Fibroblast of mammary gland (primary cell): ENCODE data around the gene EML1.

Experiments used
- DNase-seq: peaks from one replicate; pipeline ENCODE4 v3.0.0-alpha.2; 2010; ENCODE audit warnings: low read depth
- H3K4me3 ChIP-seq: 2 replicates; pipeline ENCODE4 v1.5.1; 2011; ENCODE audit warnings: low read depth, mild to moderate bottlenecking, low read length, moderate library complexity; ENCODE audit not compliant: control insufficient read depth
- TF ChIP-seq, protein P1 (sequence below): conservative IDR thresholded peaks from 2 replicates; pipeline ENCODE4 v1.5.1; 2011; ENCODE audit warnings: low read depth, low read length, inconsistent platforms; ENCODE audit not compliant: control insufficient read depth, insufficient read depth

Gene EML1

GRCh38 chr14:99747582-99748330 is 45.5 kb upstream of the EML1 start:
- no peak for DNase-seq
- H3K4me3 ChIP-seq: no peak overlapping the region
- TF ChIP-seq, protein P1, sequence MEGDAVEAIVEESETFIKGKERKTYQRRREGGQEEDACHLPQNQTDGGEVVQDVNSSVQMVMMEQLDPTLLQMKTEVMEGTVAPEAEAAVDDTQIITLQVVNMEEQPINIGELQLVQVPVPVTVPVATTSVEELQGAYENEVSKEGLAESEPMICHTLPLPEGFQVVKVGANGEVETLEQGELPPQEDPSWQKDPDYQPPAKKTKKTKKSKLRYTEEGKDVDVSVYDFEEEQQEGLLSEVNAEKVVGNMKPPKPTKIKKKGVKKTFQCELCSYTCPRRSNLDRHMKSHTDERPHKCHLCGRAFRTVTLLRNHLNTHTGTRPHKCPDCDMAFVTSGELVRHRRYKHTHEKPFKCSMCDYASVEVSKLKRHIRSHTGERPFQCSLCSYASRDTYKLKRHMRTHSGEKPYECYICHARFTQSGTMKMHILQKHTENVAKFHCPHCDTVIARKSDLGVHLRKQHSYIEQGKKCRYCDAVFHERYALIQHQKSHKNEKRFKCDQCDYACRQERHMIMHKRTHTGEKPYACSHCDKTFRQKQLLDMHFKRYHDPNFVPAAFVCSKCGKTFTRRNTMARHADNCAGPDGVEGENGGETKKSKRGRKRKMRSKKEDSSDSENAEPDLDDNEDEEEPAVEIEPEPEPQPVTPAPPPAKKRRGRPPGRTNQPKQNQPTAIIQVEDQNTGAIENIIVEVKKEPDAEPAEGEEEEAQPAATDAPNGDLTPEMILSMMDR: no peak

GRCh38 chr14:99748529-99748928 is 44.7 kb upstream of the EML1 start:
- no peak overlapping the region for H3K4me3 ChIP-seq
- TF ChIP-seq, protein P1: no peak
- DNase-seq: no peak

GRCh38 chr14:99749142-99749541 is 44.1 kb upstream of the EML1 start:
- DNase-seq: no peak
- TF ChIP-seq, protein P1: peak; percentile 23
- no peak overlapping the region for H3K4me3 ChIP-seq

DNA sequence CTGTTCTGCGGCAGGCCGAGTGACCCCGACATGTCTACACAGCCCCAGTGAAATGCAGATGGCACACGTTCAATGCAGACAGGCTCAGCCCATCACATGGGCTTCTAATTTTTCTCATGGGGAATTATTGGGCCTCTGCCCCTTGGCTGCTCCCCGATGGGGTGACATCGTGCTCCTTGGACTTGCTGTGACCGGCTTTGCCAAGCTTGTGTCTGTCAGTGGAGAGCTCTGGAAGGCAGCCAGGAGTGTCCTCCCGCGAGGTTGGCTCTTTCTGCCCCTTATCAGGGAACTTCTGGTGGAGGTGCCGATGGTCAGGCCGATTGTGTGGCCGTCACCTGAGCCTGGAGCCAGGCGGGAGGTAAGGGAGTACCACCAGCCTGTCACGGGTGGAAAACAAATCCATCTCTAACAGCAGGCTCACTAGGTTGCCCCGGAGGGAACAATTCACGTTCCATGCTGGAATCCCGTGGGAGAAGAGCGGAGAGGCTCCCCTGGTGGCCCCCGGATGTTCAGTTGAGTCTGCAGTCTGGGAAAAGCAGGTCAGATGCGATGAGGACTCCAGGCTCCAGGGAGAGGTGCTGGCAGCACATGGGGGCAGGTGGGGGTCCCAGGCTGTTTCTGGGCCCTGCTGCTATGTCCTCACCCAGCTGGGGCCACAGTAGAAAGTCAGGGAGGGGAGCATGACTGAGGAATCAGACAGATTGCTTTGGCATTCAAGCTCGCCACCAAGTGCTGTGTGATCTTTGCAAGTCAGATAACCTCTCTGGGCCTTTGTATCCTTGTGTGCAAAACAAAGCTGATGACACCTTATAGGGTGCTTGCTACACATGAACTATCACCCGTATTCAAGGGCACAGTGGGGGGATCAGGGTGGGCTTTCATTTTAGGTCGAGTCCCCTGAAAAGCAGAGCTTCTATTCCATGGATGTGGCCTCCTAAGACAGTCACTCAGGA is 43.2 kb upstream of the EML1 start:
- TF ChIP-seq, protein P1: no peak
- no peak overlapping the region for H3K4me3 ChIP-seq
- DNase-seq: no peak

- DNase-seq: no peak
- TF ChIP-seq, protein P1: no peak
- no peak overlapping the region for H3K4me3 ChIP-seq
These were observed 42.3 kb upstream of the EML1 start for GRCh38 chr14:99750746-99751450.
